ENCODE data around the gene ZSWIM8.

ZSWIM8 gene

DNA sequence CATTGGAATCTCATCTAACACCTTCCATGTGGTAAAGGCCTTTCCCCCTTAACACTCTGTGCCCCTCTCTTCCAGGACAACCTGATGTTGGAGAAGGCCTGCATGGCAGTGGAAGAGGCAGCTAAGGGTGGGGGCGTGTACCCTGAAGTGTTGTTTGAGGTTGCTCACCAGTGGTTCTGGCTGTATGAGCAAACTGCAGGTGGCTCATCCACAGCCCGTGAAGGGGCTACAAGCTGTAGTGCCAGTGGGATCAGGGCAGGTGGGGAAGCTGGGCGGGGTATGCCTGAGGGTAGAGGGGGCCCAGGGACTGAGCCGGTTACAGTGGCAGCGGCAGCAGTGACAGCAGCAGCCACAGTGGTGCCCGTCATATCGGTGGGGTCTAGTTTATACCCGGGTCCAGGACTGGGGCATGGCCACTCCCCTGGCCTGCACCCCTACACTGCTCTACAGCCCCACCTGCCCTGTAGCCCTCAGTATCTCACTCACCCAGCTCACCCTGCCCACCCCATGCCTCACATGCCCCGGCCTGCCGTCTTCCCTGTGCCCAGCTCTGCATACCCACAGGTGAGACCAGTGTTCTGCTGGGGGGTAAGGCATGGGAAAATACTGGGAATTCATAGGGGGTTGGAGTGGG is 13.6 kb downstream of the ZSWIM8 start:
- H3K9me3 Mint-ChIP-seq = no peaks in the 10 kb centered on the region
- peaks cover 7% of the 10 kb centered on the region for H3K4me1 Mint-ChIP-seq (ENCODE audit: low read depth)
- no peaks in the 10 kb centered on the region for H3K27me3 Mint-ChIP-seq
- H3K27ac Mint-ChIP-seq = no peak overlapping the region
- H3K36me3 Mint-ChIP-seq (ENCODE audit: low read depth) = peaks cover 61% of the 10 kb centered on the region
- no peak overlapping the region for H3K4me3 Mint-ChIP-seq

DNA sequence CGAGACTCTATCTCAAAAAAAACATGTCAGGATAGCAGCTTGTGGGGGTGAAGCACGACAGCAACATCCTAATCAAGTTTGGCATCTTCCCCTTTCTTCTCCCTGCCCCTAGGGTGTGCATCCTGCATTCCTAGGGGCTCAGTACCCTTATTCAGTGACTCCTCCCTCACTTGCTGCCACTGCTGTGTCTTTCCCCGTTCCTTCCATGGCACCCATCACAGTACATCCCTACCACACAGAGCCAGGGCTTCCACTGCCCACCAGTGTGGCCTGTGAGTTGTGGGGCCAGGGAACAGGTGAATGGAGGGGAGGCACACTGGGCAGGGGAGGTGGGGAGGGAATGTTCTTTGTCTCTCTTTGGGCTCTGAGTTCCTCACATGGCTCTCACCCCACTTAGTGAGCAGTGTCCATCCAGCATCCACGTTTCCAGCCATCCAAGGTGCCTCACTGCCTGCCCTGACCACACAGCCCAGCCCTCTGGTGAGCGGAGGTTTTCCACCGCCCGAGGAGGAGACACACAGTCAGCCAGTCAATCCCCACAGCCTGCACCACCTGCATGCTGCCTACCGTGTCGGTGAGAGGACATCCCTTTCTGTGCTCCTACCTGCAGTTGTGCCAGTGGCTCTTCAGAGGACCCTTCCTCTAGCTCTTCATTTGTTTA is 14.6 kb downstream of the ZSWIM8 start:
- Mint-ChIP-seq H3K36me3 (ENCODE audit: low read depth) (peaks cover 55% of the 10 kb centered on the region), H3K27me3 (no peaks in the 10 kb centered on the region), H3K4me3 (no peak overlapping the region), H3K27ac (no peak overlapping the region), H3K9me3 (no peaks in the 10 kb centered on the region), H3K4me1 (ENCODE audit: low read depth) (peaks cover 9% of the 10 kb centered on the region)

DNA sequence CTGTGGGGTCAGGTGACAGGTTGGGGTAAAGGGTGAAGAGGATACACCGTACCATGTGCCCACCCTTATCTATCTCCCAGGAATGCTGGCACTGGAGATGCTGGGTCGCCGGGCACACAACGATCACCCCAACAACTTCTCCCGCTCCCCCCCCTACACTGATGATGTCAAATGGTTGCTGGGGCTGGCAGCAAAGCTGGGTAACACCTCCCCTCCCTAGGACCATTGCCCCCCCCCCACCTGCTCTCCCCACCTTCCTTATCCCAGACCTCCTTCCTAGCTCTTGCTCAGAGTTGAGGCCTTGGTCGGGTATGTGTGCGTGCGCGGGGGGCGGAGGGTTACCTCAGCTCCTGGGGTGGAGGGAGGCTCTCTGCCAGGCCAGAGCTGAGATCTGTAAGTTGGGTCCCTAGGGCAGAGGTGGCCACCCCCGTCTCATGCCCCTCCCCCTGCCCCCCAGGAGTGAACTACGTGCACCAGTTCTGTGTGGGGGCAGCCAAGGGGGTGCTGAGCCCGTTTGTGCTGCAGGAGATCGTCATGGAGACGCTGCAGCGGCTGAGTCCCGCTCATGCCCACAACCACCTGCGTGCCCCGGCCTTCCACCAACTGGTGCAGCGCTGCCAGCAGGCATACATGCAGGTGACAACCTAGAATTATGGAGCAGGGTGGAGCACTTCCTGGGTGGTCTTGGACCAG is 15.3 kb downstream of the ZSWIM8 start:
- Mint-ChIP-seq H3K4me1 (ENCODE audit: low read depth) (peaks cover 13% of the 10 kb centered on the region), H3K27ac (no peak overlapping the region), H3K36me3 (ENCODE audit: low read depth) (peaks cover 54% of the 10 kb centered on the region), H3K4me3 (no peak overlapping the region), H3K27me3 (no peaks in the 10 kb centered on the region), H3K9me3 (no peaks in the 10 kb centered on the region)

- Mint-ChIP-seq H3K9me3 (no peaks in the 10 kb centered on the region), H3K27me3 (no peaks in the 10 kb centered on the region), H3K27ac (no peak overlapping the region), H3K4me3 (no peak overlapping the region), H3K4me1 (ENCODE audit: low read depth) (peaks cover 17% of the 10 kb centered on the region), H3K36me3 (ENCODE audit: low read depth) (peaks cover 54% of the 10 kb centered on the region)
These were observed 15.8 kb downstream of the ZSWIM8 start for GRCh38 chr10:73801253-73801590.

- Mint-ChIP-seq H3K4me1 (ENCODE audit: low read depth) (peaks cover 29% of the 10 kb centered on the region), H3K36me3 (ENCODE audit: low read depth) (peaks cover 61% of the 10 kb centered on the region), H3K27ac (no peak overlapping the region), H3K4me3 (no peak overlapping the region), H3K27me3 (no peaks in the 10 kb centered on the region), H3K9me3 (no peaks in the 10 kb centered on the region)
These were observed 17.0 kb downstream of the ZSWIM8 start for GRCh38 chr10:73802276-73802991.

DNA sequence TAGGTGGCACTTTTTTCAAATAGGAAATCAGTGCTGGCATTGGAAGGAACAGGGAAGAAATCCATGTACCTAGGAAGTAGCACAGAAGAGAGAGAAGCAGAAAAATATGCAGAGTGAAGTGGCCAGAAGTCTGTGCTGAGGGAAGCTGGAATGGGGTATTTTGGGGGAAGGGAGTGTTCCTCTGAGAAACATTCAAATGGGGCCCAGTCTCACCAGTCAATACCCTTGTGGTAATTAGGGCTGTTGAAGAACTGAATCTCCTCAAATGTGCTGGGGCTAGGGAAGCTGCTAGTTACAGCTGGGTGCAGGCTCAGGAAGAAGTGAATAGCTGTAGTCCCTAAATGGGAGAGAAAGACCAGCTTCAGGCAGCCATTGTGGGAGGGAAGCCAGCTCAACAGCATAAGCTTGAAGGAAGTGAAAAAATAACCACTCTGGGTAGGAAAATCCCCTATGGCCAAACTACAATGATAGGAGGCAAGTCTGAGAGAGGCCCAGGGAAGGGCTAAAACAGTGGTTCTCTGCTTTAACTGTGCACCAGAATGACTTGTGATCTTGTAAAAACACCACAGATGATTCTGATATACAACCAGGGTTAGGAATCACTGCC is 18.4 kb downstream of the ZSWIM8 start:
- H3K9me3 Mint-ChIP-seq = no peaks in the 10 kb centered on the region
- peaks cover 39% of the 10 kb centered on the region for H3K4me1 Mint-ChIP-seq (ENCODE audit: low read depth)
- H3K36me3 Mint-ChIP-seq (ENCODE audit: low read depth) = peaks cover 61% of the 10 kb centered on the region
- H3K27ac Mint-ChIP-seq = peak overlapping the region; percentile 78
- H3K4me3 Mint-ChIP-seq = no peak overlapping the region
- H3K27me3 Mint-ChIP-seq = no peaks in the 10 kb centered on the region

DNA sequence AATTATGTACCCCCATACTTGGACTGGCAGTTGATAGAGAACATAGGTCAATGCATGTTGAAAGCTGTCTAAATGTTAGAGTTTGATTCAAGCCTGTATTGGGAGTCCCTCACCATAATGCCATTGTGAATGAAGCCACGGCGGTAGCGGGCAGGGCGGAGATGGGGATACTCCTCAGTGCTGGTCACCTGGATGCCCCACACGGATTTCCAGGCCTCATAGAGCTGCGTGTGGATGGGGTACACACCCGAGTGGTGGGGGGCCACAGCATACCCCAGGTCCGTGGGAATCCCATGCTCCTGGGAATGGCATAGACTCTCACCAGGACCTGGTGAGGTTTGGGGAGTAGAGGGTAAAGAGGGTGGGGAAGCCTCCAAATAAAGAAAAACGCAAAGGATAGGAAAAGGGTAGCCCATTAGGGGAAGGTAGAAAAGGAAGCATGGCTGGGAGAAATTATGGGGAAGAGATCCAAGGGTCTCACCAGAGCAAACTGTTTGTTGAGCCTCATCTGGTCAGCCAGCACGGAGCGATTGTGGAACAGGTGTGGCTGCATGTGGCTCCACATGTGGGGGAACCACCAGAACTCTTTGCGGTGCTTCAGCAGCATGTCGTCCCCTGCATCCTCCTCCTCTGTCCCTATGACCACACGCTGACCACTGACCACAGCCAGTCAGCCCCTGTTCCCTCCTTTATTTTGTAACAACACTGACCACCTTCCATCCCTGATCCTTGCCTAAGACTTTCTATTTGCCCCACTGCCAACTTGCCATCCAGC is 21.0 kb downstream of the ZSWIM8 start:
- Mint-ChIP-seq H3K27me3 (no peaks in the 10 kb centered on the region), H3K27ac (peak overlapping the region; percentile 43), H3K4me1 (ENCODE audit: low read depth) (peaks cover 58% of the 10 kb centered on the region), H3K9me3 (no peaks in the 10 kb centered on the region), H3K36me3 (ENCODE audit: low read depth) (peaks cover 73% of the 10 kb centered on the region), H3K4me3 (no peak overlapping the region)

GRCh38 chr10:73807471-73807870 is 22.1 kb downstream of the ZSWIM8 start:
- peaks cover 59% of the 10 kb centered on the region for H3K4me1 Mint-ChIP-seq (ENCODE audit: low read depth)
- no peaks in the 10 kb centered on the region for H3K9me3 Mint-ChIP-seq
- no peak overlapping the region for H3K27ac Mint-ChIP-seq
- H3K36me3 Mint-ChIP-seq (ENCODE audit: low read depth) = peaks cover 70% of the 10 kb centered on the region
- H3K27me3 Mint-ChIP-seq = no peaks in the 10 kb centered on the region
- H3K4me3 Mint-ChIP-seq = peak overlapping the region; percentile 30

- Mint-ChIP-seq H3K4me3 (no peak overlapping the region), H3K27ac (peak overlapping the region; percentile 39), H3K4me1 (ENCODE audit: low read depth) (peaks cover 61% of the 10 kb centered on the region), H3K9me3 (no peaks in the 10 kb centered on the region), H3K36me3 (ENCODE audit: low read depth) (peaks cover 63% of the 10 kb centered on the region), H3K27me3 (no peaks in the 10 kb centered on the region)
These were observed 22.8 kb downstream of the ZSWIM8 start for GRCh38 chr10:73808021-73808815.

DNA sequence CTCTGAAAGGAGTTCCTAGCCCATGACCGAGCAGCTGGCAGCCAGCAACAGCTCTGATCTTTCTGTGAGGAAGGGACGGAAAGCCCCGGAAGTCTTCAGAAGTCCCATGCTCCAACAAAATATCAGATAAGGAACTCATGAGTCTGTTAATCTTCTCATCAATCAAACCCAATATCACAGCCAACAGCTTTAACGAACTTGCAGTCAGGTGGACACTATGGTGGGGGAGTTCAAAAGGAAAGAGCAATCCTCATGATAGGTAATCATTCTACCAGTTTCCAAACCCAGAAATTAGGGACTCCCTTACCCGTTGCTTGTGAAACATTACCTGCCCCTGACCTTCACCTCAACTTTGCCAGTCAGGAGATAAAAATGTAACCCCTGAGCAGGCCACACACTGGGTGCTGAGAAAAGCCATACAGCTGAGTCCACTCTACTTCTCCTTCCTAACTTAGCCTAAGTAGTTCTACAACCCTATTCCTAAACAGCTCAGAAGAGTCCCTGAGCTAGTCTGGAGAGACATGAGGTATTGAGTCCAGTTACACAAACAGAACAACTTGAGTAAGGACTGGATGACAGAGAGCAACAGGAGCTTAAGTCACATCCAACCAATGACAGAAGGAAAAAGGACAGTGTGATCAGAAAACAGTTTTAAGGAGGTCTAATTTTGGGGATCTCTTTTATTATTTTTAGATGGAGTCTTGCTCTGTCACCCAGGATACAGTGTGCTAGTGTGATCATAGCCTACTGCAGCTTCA is 23.8 kb downstream of the ZSWIM8 start:
- peaks cover 52% of the 10 kb centered on the region for H3K4me1 Mint-ChIP-seq (ENCODE audit: low read depth)
- H3K4me3 Mint-ChIP-seq = peak overlapping the region; percentile 93
- H3K27ac Mint-ChIP-seq = peak overlapping the region; percentile 53
- H3K9me3 Mint-ChIP-seq = no peaks in the 10 kb centered on the region
- H3K27me3 Mint-ChIP-seq = no peaks in the 10 kb centered on the region
- H3K36me3 Mint-ChIP-seq (ENCODE audit: low read depth) = peaks cover 57% of the 10 kb centered on the region

DNA sequence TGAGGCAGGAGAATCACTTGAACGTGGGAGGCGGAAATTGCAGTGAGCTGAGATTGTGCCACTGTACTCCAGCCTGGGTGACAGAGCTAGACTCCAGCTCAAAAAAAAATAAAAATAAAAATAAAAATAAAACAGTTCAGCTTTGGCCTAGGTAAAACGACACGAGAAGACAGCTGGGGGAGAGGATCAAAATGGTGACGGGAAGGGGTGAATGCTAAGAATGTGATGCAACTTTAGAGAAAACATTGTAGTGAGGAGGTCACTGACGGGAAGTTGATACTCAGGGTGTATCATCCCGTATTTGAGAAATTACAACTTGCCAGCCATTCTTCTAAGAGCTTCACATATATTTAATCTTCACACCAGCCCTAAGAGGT is 24.9 kb downstream of the ZSWIM8 start:
- Mint-ChIP-seq H3K4me3 (peak overlapping the region; percentile 93), H3K9me3 (no peaks in the 10 kb centered on the region), H3K27me3 (no peaks in the 10 kb centered on the region), H3K4me1 (ENCODE audit: low read depth) (peaks cover 52% of the 10 kb centered on the region), H3K36me3 (ENCODE audit: low read depth) (peaks cover 56% of the 10 kb centered on the region), H3K27ac (peak overlapping the region; percentile 94)

DNA sequence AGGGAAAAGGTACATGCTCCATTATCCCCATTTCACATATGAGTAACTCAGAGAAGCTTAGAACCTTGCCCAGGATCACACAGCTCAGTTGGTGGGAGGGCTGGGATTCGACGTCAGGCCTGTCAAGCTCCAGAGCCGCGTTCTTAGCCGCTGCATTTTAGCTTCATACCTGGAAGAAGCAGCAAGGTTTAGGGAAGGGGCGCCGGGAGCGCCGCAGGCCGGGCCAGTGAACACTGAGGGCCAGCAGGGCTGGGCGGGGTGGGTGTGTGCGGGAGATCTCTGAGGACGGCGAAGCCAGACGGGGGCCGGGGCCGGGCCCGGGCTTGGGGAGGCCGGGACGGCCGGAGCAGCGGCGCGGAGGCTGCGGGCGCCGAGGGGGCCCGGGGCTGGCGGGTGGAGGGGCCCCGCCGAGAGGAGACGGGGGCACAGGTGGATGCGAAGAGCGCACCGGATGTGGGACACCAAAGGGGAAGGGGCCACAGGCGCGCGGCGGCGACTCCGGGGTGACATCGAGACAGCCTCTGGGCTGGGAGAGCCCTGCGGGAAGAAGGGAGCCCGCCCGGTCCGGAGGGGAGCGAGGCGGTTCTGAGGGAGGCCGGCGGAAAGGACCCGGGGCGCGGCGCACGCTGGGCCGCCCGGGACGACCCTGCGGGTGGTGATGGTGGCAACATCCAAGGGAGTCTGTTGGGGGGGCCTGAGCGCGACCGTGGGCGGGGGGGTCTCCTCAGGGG is 25.5 kb downstream of the ZSWIM8 start:
- Mint-ChIP-seq H3K36me3 (ENCODE audit: low read depth) (peaks cover 53% of the 10 kb centered on the region), H3K4me3 (peak overlapping the region; percentile 93), H3K27me3 (no peaks in the 10 kb centered on the region), H3K27ac (peak overlapping the region; percentile 94), H3K9me3 (no peaks in the 10 kb centered on the region), H3K4me1 (ENCODE audit: low read depth) (peaks cover 46% of the 10 kb centered on the region)
